Kidney (tissue), 14 donors: ENCODE results near the gene STEEP1. TPM values are rescaled to one million over a fixed set of nuclear protein-coding genes. Genes with fewer than 3 reads are reported as not detected.

ENCODE experiments used
- DNase-seq, 5 donors: peaks; one replicate each; pipeline ENCODE4 v3.0.0-alpha.2; 2013 to 2020
- FAIRE-seq: peaks from 2 replicates; lab custom pipeline; 2012; peaks lifted over from hg19 to GRCh38; lab: Jason Lieb, UNC
- H3K27ac ChIP-seq, 2 donors: one replicate each; pipeline ENCODE4 v1.7.0; 2013; ENCODE audit warnings: low read depth in 2 of 2, low read length in 2 of 2, inconsistent platforms in 1 of 2
- H3K27me3 ChIP-seq: one replicate; pipeline ENCODE4 v1.7.1; 2013; ENCODE audit warnings: low read length, inconsistent platforms; ENCODE audit not compliant: control insufficient read depth, insufficient read depth
- H3K36me3 ChIP-seq, 3 donors: one replicate each; pipeline versions ENCODE4 v1.7.0 to v1.7.1; 2013; ENCODE audit warnings: low read length in 3 of 3, control low read depth in 1 of 3, inconsistent platforms in 1 of 3; ENCODE audit not compliant: insufficient read depth in 3 of 3, control insufficient read depth in 2 of 3
- H3K4me1 ChIP-seq, 3 donors: one replicate each; pipeline versions ENCODE4 v1.7.0 to v1.7.1; 2013; ENCODE audit warnings: low read length in 3 of 3, inconsistent platforms in 1 of 3, low read depth in 1 of 3; ENCODE audit not compliant: control insufficient read depth in 2 of 3, insufficient read depth in 2 of 3
- H3K4me3 ChIP-seq, 3 donors: one replicate each; pipeline versions ENCODE4 v1.7.0 to v1.8.1; 2013; ENCODE audit warnings: low read length in 3 of 3, control low read depth in 1 of 3, inconsistent platforms in 1 of 3
- H3K9ac ChIP-seq, 3 donors: one replicate each; pipeline versions ENCODE4 v1.7.0 to v1.7.1; 2013; ENCODE audit warnings: low read length in 3 of 3, control low read depth in 1 of 3, inconsistent platforms in 1 of 3
- H3K9me3 ChIP-seq, 3 donors: one replicate each; pipeline versions ENCODE4 v1.7.0 to v1.7.1; 2013; ENCODE audit warnings: low read length in 3 of 3, control low read depth in 1 of 3, inconsistent platforms in 1 of 3; ENCODE audit not compliant: control insufficient read depth in 2 of 3, insufficient read depth in 1 of 3
- CTCF ChIP-seq: IDR thresholded peaks from 3 replicates; pipeline ENCODE4 v1.5.1; 2012; ENCODE audit warnings: mild to moderate bottlenecking, moderate library complexity, borderline replicate concordance; ENCODE audit not compliant: insufficient read depth; ENCODE audit errors: extremely low read depth
- intact Hi-C: fragments of 100-400 bp; cut with DNase I; formaldehyde crosslinking; loops from one replicate; pipeline ENCODE4 v1.11.1; 2022
- polyA plus RNA-seq: library from polyadenylated mRNA; stranded (reverse); fragments of 350-450 nt; fragmentation: Illumina TruSeq; extraction: RNeasy Lipid Tissue Mini Kit (QIAGEN cat#74804); gene quantifications from one replicate; pipeline ENCODE4 v1.2.3, GENCODE V29; 2014; ENCODE audit warnings: low read depth, low replicate concordance; ENCODE audit not compliant: insufficient read depth
- total RNA-seq: library from RNA; stranded (reverse); fragmentation: NEBNext Ultra II Directional; extraction: Animal tissue kit (Norgen Biotek cat#: 25700); gene quantifications from one replicate; pipeline ENCODE4 v1.2.1, GENCODE V29; 2021
- donor health status: control.
- donor health status: control.
- donor health status: control.
- donor health status: control.
- donor health status: control.
- donor health status: DM: yes; HTN: yes; CAD: no.
- donor health status: Normal renal cell carcinoma (clear cell type).

The STEEP1 gene
- total and polyA plus RNA-seq, 2 donors from 2014 or later = 23.7 to 24.2 TPM

GRCh38 chrX:119602701-119603255 is 37.6 kb upstream of the STEEP1 start:
- Histone ChIP-seq H3K4me1 (peaks cover 0 to 2% (median 0%) of the 10 kb centered on the region in 3 donors), H3K27ac (no peak overlapping the region), H3K36me3 (no peaks in the 10 kb centered on the region), H3K9ac (no peak overlapping the region), H3K9me3 (no peaks in the 10 kb centered on the region), H3K27me3 (no peaks in the 10 kb centered on the region), H3K4me3 (no peak overlapping the region)
- TF ChIP-seq CTCF = no peak
- DNase-seq = no peak
- intact Hi-C loops = no loop called here
- no peak for FAIRE-seq

- Histone ChIP-seq H3K9me3 (no peaks in the 10 kb centered on the region), H3K27me3 (no peaks in the 10 kb centered on the region), H3K9ac (no peak overlapping the region), H3K4me1 (no peaks in the 10 kb centered on the region), H3K36me3 (peaks cover 0 to 4% (median 0%) of the 10 kb centered on the region in 3 donors), H3K27ac (no peak overlapping the region), H3K4me3 (no peak overlapping the region)
- FAIRE-seq = no peak
- no peak for DNase-seq
- intact Hi-C loops = no loop called here
- no peak for TF ChIP-seq CTCF
Observed at GRCh38 chrX:119589810-119590209, 24.6 kb upstream of the STEEP1 start.

- H3K27ac ChIP-seq = no peak overlapping the region
- TF ChIP-seq CTCF = no peak
- H3K27me3 ChIP-seq = no peaks in the 10 kb centered on the region
- no peaks in the 10 kb centered on the region for H3K9me3 ChIP-seq
- H3K9ac ChIP-seq = no peak overlapping the region
- H3K4me3 ChIP-seq = no peak overlapping the region
- DNase-seq (no peak), FAIRE-seq (no peak)
- H3K36me3 ChIP-seq = no peaks in the 10 kb centered on the region
- intact Hi-C loops = no loop called here
- no peaks in the 10 kb centered on the region for H3K4me1 ChIP-seq
Observed at GRCh38 chrX:119583431-119584059, 18.3 kb upstream of the STEEP1 start.
